Stimulated activated CD4-positive, alpha-beta T cell treated with anti-CD3 and anti-CD28 coated beads, Interleukin-2, amount 100 ng/mL, for 24 hours (primary cell): ENCODE measurements around the gene AKR1D1.
A peak's percentile ranks its signal among the peaks of the same experiment; 100 is the strongest.
"Not testable (repeated sequence)": the region's sequence is repeated elsewhere in the genome, so short reads cannot be mapped to it uniquely, and the experiment has no call there.

Source experiments
- DNase-seq, 2 donors: peaks; one replicate each; pipeline ENCODE4 v3.0.0-alpha.2; 2020

The AKR1D1 gene

DNA sequence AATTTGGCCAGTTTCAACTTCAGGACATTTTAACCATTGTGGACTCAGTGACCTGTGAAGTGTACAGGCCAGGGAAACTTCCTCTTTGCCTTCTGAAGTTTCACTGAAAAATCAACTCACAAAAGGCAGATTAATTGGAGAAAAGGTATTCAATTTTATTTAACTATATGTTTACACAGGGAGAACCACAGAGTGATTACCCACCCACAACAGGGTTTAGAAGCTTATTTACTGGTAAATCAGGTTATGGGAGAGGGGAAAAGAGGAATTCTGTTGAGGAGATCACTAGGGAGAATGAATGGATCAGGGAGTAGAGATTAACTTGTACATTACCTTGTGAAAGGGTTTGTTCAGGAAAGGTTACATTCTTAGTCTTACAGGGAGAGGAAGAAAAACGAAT lies 1.7 kb upstream of the AKR1D1 start:
- no peak for DNase-seq

DNA sequence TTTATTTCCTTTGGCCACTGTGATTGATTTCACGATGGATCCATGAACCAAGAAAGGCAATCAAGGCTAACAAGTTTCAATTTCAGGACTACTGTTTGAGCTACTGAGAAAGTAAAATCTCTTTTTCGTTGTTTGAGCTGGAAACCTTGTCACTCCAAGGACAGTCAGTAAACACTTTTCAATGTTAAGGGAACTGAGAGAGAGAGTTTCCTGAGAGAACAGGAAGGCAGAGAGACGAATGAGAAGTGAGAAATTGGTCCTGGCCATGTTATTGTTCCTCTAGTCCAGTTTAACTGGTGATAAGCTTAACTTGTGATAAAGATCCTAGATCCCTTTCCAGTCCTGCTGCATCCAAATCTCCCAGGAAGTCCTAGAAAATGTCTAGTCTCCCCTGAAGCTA lies 909 bp upstream of the AKR1D1 start:
- DNase-seq: no peak

DNA sequence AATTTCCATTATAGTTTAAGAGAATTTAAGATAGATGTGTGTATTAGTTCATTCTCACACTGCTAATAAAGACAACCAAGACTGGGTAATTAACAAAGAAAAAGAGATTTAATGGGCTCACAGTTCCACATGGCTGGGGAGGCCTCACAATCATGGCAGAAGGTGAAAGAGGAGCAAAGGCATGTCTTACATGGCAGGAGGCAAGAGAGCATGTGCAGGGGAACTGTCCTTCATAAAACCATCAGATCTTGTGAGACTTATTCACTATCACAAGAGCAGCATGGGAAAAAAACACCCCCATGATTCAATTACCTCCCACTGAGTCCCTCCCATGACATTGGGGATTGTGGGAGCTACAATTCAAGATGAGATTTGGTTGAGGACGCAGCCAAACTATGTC lies 473 bp upstream of the AKR1D1 start:
- DNase-seq: not testable (repeated sequence)

DNA sequence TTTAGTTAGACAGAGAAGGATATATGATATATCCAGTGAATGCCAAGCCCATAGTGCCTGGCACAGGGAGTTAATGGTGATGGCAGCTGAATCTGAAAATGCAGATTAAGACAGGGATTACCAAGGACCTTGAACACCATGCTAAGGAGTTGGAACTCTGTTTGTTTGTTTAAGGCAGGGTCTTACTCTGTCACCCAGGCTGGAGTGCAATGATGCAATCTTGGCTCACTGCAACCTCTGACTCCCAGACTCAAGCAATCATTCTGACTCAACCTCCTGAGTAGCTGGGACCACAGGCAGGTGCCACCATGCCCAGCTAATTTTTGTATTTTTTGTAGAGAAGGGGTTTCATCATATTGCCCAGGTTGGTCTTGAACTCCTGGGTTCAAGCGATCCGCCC lies 1.6 kb downstream of the AKR1D1 start:
- no peak for DNase-seq

DNA sequence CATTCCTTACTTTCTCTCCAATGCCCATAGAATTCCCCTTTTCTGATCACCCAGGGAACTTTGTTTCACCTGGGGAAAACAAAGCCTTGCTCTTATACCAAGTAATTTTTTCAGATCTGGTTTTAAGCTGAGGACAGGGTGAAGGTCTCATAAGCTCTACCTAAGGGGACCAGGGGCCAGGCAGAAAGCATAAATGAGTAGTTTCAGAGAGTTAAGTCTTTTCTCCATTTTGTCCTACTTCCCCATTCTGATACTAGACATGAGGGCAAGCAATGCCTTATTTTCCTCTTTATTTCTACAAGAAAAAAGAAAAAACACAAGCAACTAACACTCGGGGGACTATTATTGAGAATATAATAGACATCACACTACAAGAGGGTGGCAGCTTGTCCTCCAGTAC lies 2.9 kb downstream of the AKR1D1 start:
- no peak for DNase-seq

DNA sequence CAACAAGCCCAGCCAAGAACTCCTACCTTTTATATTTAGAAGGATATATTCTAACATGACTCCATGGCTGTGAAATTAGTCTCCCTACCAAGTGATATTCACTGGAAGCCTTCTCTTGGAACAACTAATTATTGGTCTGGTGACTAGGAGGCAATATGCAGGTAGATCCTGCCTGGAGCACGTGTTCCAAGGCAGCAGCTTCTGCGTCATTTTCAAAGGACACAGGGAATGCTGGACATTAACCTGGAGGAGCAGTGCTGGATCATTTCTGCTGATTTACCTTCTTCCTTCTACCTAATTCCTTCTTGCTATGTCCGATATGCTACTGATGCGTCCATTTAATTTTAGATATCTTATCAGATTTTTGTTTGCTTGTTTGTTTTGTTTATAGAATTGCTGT lies 5.6 kb downstream of the AKR1D1 start:
- no peak for DNase-seq

DNA sequence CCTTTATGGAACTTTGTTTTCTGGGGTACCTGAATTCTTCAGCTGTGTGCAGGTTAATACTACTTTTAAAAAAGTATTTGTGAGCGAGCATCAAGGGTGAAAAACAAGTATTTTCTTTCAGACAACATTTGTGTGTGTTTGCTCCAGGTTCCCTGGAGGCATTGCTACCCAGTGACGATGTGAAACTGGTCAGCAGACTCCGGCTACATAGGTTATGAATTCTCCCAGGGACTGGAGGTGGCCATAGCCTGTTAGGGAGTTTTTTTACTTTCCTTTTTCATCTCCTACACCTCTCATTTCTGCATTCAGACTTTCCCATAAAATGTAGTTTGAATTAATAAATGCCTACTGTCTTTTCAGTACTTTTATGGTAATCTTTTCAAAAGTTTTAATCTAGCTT lies 7.6 kb downstream of the AKR1D1 start:
- DNase-seq: no peak

DNA sequence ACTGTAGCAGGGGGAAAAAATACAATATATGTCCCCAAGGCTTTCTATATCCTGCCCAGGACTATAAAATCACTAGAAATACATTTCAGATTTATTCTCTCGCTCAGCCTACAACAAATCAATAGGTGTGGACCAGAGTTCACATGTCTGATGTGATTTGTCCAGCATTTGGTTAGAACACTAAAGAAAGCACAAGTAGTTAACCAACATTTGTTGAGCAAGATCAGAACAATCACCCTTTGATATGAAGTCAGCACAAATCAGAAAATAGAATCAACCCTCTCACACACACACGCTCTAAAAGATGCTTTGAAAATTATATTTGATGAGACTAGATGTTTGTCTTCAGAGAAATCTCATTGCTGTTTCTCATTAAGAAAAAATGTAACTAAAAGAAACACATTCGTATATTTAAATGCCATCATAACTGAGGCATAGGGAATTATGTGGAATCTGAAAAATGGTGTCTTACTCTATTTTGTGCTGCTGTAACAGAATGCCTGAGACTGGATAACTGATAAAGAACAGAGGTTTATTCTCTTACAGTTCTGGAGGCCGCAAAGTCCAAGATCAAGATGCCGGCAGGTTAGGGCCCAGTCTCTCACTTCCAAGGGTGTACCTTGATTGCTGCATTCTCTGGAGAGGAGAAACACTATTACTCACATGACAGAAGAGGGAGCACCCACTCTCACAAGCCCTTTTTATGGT lies 10.5 kb downstream of the AKR1D1 start:
- no peak for DNase-seq

DNA sequence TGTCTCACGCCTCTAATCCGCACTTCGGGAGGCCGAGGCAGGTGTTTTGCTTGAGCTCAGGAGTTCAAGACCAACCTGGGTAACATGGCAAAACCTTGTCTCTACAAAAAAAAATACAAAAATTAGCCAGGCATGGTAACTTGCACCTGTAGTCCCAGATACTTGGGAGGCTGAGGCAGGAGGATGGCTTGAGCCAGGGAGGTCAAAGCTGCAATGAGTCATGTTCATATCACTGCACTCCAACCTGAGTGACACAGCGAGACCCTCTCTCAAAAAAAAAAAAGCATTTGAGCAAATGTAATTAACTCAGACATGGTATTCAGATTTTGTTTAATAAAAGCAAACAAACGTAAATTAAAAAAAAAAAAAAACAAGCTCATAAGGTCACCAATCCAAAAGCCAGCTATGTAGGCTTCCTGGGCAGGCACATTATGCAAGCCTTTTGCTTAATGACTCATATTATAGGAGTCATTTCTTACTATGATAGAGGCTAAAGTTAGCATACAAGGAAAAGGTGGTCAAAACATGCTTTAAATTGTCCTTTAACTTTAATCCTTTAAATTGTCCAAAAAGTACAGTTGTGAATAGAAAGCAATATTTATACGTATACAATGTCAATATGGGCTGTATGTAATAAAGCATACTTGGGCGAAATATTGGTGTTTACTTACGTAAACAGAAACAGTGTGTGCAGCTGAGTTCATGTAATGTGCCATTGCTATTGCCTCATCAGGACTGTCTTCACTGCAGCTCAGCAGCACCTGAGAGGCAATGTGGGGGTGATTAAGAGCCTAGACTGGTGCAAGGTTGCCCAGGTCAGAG lies 13.0 kb downstream of the AKR1D1 start:
- DNase-seq: no peak

DNA sequence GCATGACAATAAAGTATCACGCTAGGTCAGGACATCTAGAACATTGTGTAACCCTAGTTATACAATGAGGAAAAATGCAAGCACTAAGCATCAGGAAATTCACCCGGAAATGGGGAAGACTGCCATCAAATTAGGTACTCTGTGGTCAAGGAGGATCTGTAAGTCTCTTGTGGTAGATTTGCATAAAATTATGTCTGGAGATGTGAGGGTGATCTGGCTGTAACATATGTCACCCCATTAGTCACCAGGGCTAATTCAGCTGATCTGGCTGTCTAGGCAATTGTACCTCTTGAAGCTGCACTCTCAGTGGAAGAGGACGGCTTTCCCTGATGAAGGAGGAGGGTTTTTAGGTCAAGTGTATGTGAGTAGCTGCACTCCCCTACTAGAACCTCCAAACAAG lies 14.8 kb downstream of the AKR1D1 start:
- DNase-seq: no peak

DNA sequence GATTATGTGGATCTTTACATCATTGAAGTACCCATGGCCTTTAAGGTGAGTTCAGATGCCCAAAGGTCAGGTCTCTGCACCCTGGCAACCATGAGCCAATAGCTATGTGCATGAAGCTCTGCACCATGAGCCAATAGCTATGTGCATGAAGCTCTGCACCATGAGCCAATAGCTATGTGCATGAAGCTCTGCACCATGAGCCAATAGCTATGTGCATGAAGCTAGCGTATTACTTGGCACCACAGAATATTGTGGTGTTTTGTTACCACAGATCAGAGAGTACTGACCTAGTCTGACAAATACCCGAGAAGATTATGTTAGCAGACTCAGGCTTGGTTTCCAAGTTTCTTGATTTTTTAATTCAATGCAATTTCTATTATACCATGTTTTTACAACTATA lies 15.6 kb downstream of the AKR1D1 start:
- not testable (repeated sequence) for DNase-seq

DNA sequence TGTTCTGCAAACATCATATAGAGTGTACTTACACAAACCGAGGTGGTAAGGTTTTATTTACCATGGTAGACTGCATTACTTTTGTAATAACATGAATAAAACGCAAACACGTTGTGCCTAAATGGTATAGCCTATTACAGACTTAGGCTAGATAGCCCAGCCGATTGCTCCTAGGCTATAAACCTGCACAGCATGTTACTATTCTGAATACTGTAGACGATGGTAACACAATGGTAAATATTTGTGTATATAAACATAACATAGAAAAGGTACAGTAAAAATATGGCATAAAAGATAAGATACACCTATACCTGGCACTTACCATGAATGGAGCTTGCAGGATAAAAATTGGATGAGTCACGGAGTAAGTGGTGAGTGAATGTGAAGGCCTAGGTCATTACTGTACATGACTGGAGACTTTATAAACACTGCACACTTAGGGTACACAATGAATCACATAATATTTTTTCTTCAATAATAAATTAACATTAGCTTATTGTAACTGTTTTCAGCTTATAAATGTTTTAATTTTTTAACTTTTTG lies 16.3 kb downstream of the AKR1D1 start:
- DNase-seq: no peak

DNA sequence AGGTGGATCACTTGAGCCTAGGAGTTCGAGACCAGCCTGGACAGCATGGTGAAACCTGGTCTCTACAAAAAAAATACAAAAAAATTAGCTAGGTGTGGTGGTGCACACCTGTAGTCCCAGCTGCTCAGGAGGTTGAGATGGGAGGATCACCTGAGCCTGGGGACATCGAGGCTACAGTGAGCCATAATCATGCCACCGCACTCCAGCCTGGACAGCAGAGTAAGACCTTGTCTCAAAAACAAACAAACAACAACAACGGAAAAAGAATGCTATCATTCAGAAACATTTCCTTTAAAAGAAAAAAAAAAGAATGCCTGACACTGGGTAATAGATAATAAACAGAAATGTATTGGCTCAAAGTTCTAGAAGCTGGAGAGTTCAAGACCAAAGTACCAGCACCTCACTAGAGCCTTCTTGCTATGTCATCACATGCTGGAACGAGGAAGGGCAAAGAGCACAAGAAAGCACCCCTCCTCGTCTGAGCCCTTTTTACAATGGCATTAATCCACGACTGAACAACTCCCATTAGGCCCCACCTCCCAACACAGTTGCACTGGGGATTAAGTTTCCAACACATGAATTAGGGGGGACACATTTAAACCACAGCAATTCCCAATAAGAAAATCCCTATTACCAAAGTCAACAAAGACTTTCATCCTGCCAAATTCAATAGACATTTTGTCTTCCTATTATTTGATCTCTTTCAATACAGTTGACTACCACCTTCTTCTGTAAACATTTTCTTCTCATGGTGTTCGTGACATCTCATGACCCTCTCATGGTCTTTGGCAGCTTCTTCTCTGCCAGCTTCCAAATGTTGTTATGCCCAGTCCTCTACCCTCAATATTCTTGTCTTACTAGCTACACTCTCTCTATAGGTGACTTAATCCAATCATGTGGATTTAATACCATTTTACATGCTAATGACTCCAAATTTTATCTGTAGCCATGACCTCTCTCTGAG lies 20.0 kb downstream of the AKR1D1 start:
- DNase-seq: no peak

DNA sequence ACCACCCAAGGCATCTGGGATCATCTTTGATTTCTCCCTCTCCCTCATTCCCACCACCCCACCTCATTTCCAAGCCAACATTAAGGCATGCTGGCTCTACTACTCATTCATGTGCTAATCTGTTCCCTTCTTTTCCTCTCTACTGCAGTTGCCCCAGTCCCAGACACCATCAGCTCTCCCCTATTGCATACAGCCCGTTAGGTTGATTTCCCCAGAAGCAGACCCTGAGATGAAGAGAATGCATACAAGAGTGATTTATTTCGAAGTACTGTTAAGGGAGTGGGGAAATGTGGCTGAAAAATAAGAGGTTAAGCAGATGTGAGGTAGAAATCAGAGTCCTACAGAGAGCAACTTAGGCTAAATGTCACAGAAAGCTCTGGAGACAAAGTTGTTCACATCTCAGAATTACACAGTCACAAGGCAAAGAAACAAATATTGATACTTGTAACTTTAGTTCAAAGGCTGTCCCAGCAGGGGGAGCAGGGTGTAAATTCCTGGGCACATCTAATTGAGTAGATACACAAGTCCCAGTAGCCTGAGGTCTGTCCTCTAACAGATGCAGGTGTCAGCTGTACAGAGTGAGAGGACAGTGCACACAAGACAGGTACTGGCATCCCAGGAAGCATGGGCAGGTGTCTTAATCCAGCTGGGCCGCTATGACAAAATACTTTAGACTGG lies 20.9 kb downstream of the AKR1D1 start:
- peak in 1 of 2 donors; percentile 9 for DNase-seq

DNA sequence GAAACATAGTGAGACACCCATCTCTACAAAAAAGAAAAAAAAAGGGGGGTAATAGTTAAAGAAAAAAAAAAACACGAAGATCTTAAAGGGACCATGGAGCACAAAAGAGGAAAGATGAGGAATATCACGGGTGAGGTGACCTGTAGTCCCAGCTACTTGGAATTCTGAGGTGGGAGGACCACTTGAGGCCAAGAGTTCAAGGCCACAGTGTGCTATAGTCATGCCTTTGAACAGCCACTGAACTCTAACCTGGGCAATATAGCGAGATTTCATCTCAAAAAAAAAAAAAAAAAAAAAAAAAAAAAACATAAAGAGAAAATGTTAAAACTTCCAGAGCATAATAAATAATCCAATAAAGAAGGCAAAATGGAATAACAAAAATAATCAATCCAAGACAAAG lies 23.6 kb downstream of the AKR1D1 start:
- DNase-seq: no peak

DNA sequence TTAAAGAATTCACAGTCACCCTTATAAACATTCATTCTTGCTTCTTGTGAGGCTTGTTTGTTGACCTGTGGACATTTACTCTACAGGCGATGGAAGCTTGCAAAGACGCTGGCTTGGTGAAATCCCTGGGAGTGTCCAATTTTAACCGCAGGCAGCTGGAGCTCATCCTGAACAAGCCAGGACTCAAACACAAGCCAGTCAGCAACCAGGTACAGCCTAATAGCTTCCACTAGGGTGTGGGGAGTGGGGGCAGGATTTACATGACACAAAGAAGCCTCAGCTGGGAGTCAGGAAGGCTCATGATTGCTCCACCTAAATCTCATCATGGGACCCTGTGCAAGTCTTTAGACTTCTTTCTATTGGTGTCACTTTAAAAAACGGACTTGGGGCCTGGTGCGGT lies 29.0 kb downstream of the AKR1D1 start:
- DNase-seq: no peak

DNA sequence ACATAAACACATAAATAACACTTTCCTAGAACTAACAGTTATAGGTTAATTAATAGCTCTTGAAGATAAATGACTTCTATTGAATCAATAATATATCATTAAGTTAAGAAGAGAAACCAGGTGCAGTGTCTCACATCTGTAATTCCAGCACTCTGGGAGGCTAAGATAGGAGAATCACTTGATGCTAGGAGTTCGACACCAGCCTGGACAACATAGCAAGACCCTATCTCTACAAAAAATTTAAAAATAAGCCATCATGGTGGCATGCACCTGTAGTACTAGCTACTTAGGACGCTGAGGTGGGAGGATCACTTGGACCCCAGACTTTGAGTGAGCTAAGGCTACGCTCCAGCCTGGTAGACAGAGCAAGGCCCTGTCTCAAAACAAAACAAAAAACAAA lies 38.8 kb downstream of the AKR1D1 start:
- DNase-seq: no peak

DNA sequence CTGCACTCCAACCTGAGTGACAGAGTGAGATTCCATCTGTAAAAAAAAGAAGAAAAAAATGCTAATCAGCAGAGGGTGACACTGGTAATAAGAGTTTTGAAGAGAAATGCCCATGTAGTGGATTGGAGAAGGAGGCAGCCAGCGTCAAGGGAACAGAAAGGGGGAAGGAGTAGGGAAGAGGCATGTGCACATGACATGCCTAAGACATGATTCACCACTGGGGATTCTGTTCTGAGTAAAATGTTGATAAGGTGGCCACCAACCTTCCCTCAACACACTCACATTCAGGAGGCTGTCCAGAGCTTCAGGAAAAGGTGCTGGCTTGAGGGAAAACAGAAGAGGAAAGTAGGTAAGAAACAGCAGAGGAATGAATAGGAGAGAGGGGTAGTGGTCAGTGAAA lies 39.9 kb downstream of the AKR1D1 start:
- no peak for DNase-seq

DNA sequence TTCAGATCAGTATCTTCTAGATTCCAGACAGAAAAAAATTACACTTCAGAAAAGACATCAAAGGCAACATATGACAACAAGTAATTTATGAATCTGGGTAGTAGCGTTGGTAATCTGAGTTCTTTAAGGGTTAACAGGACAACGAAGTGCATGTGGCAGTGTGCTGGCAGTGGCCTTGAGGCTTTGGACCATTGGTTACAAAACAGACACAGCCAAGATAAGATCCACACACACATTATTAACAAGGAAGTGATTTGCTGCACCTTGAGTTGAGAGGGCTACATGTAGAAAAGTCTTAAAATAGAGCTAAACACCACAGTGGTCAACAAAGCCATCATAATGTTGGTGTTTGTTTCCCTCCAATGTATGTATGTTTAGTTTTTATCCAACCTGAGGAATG lies 40.6 kb downstream of the AKR1D1 start:
- DNase-seq: no peak

DNA sequence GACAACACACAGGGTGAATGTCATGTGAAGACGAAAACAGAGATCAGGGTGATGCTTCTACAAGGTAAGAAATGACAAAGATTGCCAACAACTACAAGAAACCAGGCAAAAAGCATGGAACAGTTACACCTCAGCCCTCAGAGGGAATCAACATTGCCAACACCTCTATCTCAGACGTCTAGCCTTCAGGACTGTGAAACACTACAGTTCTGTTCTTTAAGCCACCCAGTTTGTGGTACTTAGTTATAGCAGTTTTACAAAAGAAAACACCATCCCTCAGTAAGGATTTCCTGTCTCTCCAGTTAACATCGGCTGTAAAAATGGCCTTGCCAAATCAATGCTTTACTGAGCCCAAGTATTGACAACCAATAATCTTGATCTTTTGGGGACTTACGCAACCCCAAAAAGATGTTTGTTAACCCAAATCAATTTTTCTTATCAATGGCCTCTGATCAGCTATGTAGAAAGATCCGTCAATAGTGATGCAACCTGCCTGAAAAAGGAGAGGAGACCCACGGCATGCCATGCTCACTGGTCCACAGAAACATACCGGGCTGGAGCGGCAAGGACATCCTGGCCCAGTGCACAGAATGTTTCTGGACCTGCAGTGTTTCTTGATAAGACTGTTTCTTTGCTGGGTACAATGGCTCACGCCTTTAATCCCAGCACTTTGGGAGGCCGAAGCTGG lies 44.0 kb downstream of the AKR1D1 start:
- no peak for DNase-seq

DNA sequence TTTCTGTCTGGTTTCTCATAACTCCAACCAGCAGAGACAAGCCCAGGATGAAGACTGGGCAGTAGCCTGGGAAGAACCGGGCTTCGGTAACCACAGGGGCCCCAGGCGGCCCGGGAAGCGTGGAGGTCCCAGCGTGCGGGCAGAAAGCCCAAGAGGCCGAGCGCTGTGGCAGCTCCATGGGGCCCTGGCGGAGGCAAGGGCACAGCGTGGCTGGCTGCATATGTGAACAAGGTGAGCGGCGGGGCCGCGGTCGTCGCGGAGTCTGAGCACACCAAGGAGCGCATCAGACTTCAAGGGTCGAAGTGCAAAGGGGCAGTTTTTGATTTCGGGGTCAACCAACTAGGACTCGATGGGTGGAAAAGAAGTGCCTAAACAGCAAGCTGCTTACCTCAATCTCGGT lies 45.9 kb downstream of the AKR1D1 start:
- no peak for DNase-seq

DNA sequence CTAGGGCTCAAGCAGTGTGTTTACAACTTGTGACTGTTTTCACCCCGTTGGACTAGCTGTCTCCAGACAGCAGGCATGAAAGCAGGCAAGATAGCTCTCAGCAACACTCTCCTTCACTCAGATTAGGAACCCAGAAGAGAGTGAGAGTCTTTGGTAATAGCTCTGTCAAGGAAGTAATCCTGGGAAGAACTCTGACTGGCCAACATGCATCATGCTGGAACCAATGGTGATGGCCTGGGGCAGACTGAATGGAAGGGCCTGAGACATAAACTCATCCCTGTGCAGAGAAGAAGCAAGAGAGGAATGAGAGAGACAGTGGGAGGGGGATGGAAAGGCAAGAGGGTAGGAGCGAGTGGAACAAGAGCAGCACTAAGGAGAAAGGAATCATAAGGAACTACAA lies 48.9 kb downstream of the AKR1D1 start:
- DNase-seq: no peak
